Small intestine (tissue), 7 donors: ENCODE data around the gene STIP1. TPM values are rescaled to one million over a fixed set of nuclear protein-coding genes. Genes with fewer than 3 reads are reported as not detected.

ENCODE experiments used
- DNase-seq, 2 donors: peaks; one replicate each; pipeline versions ENCODE4 v3.0.0 to v3.0.0-alpha.2; 2013
- FAIRE-seq: peaks from 2 replicates; lab custom pipeline; 2012; peaks lifted over from hg19 to GRCh38; lab: Jason Lieb, UNC
- H3K27ac ChIP-seq, 3 donors: one replicate each; pipeline ENCODE4 v1.5.1; 2013; ENCODE audit warnings: low read length in 2 of 3, mild to moderate bottlenecking in 2 of 3, control low read depth in 1 of 3, inconsistent platforms in 1 of 3, low read depth in 1 of 3, moderate library complexity in 1 of 3
- H3K27me3 ChIP-seq, 3 donors: one replicate each; pipeline ENCODE4 v1.6.1; 2013; ENCODE audit warnings: low read length in 3 of 3, inconsistent platforms in 1 of 3; ENCODE audit not compliant: control insufficient read depth in 3 of 3, insufficient read depth in 3 of 3
- H3K36me3 ChIP-seq, 3 donors: one replicate each; pipeline ENCODE4 v1.6.1; 2013; ENCODE audit warnings: low read length in 3 of 3, inconsistent platforms in 1 of 3, low read depth in 1 of 3, mild to moderate bottlenecking in 1 of 3, moderate library complexity in 1 of 3; ENCODE audit not compliant: control insufficient read depth in 3 of 3, insufficient read depth in 2 of 3
- H3K4me1 ChIP-seq, 3 donors: one replicate each; pipeline ENCODE4 v1.6.1; 2013; ENCODE audit warnings: low read length in 2 of 3, inconsistent platforms in 1 of 3, low read depth in 1 of 3, mild to moderate bottlenecking in 1 of 3, moderate library complexity in 1 of 3; ENCODE audit not compliant: control insufficient read depth in 3 of 3, insufficient read depth in 2 of 3
- H3K4me3 ChIP-seq, 3 donors: one replicate each; pipeline ENCODE4 v1.5.1; 2013; ENCODE audit warnings: low read length in 3 of 3, control low read depth in 1 of 3, inconsistent platforms in 1 of 3, low read depth in 1 of 3, mild to moderate bottlenecking in 1 of 3, moderate library complexity in 1 of 3
- H3K9me3 ChIP-seq, 2 donors: one replicate each; pipeline ENCODE4 v1.6.1; 2013; ENCODE audit warnings: low read depth in 1 of 2, low read length in 1 of 2; ENCODE audit not compliant: control insufficient read depth in 2 of 2, insufficient read depth in 1 of 2
- WGBS, 3 donors: extraction: QIAGEN DNeasy Blood & Tissue Kit; methylation state at CpG; one replicate each; pipeline ENCODE4 v1.1.7; 2013; 5-methylcytosine and 5-hydroxymethylcytosine counted together
- polyA plus RNA-seq, 4 donors: library from polyadenylated mRNA; stranded (reverse) in 3 of 4; unstranded in 1 of 4; fragments of 200-250 nt in 3 of 4; fragments of 120-200 nt in 1 of 4; gene quantifications; one replicate each; pipeline versions ENCODE4 v1.2.1 to v1.2.3, GENCODE V29; 2013
- donor health status: healthy with polysubstance abuse.
- donor health status: control.
- donor health status: control.
- donor health status: Bipolar disorder and iron deficiency.
- donor health status: healthy.

STIP1 gene
- polyA plus RNA-seq, 4 donors, result 38.6 to 99.3 (median 58.8) TPM

DNA sequence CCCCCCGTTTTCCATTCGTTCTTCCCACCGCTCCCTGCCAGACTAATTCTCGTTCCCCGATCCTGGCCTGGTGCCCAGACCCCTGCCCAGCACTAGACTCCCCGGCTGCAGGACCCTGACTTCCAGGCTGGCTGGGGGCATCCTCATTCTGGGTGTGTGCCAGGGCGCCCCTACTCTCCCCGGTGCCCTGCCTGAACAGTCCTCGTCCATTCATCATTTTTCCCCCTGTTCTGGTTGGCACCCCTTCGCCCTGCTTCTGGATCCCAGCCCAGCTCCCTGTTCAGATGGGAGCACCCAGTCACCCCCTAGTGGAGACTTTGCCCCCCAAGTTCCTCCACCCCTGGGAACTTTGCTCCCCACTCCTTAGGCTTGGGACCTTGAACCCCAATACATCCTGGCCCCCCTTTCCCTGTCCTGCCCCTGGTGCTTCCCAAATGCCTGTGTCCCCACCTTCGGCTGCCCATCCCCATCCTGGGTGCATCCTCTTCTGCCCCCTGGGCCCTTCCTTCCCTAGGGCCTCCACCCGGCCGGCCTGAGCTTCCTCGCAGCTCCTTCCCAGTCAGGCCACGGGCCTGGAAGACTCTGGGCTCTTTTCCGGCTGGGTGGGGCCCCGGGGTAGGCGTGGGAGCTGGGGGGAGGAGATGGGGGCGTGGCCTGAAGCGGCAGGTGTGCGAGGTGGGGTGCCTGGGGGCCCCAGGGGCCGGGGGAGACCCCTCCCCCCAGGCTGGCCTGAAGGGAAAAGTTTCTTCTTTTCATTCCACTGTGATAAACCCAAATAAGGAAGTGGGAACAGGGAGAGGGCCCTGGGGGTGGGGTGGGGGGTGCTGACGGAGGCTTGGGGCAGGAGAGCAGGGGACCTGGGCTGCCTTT is 66.3 kb downstream of the STIP1 start:
- no peaks in the 10 kb centered on the region for H3K9me3 ChIP-seq
- peak overlapping the region; percentile 61 to 94 (median 85) for H3K4me3 ChIP-seq
- DNase-seq (peak; percentile 91 to 95), FAIRE-seq (no peak)
- no peaks in the 10 kb centered on the region for H3K27me3 ChIP-seq
- peaks cover 7 to 47% (median 17%) of the 10 kb centered on the region in 3 donors for H3K36me3 ChIP-seq
- peak overlapping the region; percentile 93 to 99 (median 96) for H3K27ac ChIP-seq
- H3K4me1 ChIP-seq, result peaks cover 0 to 38% (median 3%) of the 10 kb centered on the region in 3 donors
- 2 to 5% (median 4%) methylated on average over 21 to 23 of the region's 23 CpGs for WGBS, 3 donors

DNA sequence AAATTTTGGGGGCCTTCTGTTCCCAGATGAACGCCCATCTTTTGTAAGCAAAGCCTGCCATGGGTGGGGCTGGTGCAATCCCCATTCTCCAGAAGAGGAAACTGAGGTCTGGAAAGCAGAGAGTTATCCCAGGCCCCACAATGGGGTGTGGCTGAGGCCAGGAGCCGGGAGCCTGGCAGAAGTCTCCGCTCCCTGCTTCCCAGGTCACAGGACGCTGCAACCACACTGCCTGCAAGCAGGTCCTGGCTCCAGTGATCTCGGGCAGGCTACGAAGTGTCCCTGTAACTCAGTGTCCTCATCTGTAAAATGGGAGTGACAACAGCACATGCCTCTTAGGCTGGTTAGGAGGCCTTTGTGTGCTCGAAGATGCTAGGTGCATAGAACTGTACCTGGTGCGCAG is 67.1 kb downstream of the STIP1 start:
- Histone ChIP-seq H3K9me3 (no peaks in the 10 kb centered on the region), H3K4me1 (peaks cover 0 to 32% (median 3%) of the 10 kb centered on the region in 3 donors), H3K36me3 (peaks cover 7 to 55% (median 22%) of the 10 kb centered on the region in 3 donors), H3K4me3 (peak overlapping the region; percentile 61 to 94 (median 85)), H3K27me3 (no peaks in the 10 kb centered on the region), H3K27ac (peak overlapping the region; percentile 49 to 99 (median 96))
- DNase-seq (no peak), FAIRE-seq (no peak)
- 22 to 55% (median 39%) methylated on average over 8 of the region's 8 CpGs for WGBS, 3 donors

DNA sequence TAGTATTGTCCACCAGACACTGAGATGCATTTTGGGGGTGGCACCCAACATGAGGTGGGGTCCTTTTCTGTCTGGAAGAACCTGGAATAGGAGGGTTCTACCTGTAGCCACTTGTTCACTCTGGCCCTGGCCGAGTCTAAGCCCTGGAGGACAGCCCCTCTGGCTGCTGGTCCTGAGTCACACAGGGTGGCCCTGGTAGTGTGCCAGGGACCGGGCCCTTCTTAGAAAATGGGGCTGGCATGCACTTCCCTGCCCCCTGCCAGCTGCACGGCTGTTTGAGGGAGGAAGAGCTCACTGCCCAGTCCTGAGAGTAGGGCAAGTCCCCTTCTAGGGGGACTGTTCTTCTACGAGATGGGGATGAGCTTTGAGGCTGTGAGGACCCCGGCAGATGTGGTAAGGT is 67.5 kb downstream of the STIP1 start:
- WGBS, 3 donors, result 38 to 51% (median 46%) methylated on average over 5 of the region's 5 CpGs

More for the DNA sequence above, 67.5 kb downstream of the STIP1 start:
- no peaks in the 10 kb centered on the region for H3K27me3 ChIP-seq
- peaks cover 7 to 60% (median 27%) of the 10 kb centered on the region in 3 donors for H3K36me3 ChIP-seq
- FAIRE-seq (no peak), DNase-seq (no peak)
- H3K27ac ChIP-seq, result peak overlapping the region in 1 of 3 donors; percentile 41
- peak overlapping the region in 2 of 3 donors; percentile 85 to 94 for H3K4me3 ChIP-seq
- peaks cover 0 to 28% (median 3%) of the 10 kb centered on the region in 3 donors for H3K4me1 ChIP-seq
- no peaks in the 10 kb centered on the region for H3K9me3 ChIP-seq

Other genes starting within 250 kb of the STIP1 start
- gene NAA40, start 247.2 kb upstream of the STIP1 start, polyA plus RNA-seq, result 10 to 100 TPM; 13.1 to 36.2 (median 18.3) TPM
- 1,000 to 10,000 TPM in 3 of 4 donors, 100 to 1,000 TPM in 1; 331 to 1,570 (median 1,390) TPM for gene COX8A, start 211.6 kb upstream of the STIP1 start, polyA plus RNA-seq
- gene OTUB1, start 199.7 kb upstream of the STIP1 start, polyA plus RNA-seq, result 10 to 100 TPM; 76.0 to 93.5 (median 82.4) TPM
- gene FLRT1, start 150.2 kb upstream of the STIP1 start, polyA plus RNA-seq, result under 1 TPM in 2 of 4 donors, not detected in 2; 0.43 to 0.86 TPM
- gene MACROD1, start 20.1 kb upstream of the STIP1 start, polyA plus RNA-seq, result 100 to 1,000 TPM in 1 of 4 donors, 10 to 100 TPM in 3; 13.1 to 137 (median 17.8) TPM
- 10 to 100 TPM; 11.4 to 32.2 (median 23.5) TPM for gene FERMT3, start 20.6 kb downstream of the STIP1 start, polyA plus RNA-seq
- gene TRPT1, start 40.0 kb downstream of the STIP1 start, polyA plus RNA-seq, result 100 to 1,000 TPM in 1 of 4 donors, 10 to 100 TPM in 3; 46.5 to 115 (median 68.0) TPM
- gene NUDT22, start 40.1 kb downstream of the STIP1 start, polyA plus RNA-seq, result 100 to 1,000 TPM in 1 of 4 donors, 10 to 100 TPM in 3; 40.0 to 140 (median 95.3) TPM
- gene DNAJC4, start 44.4 kb downstream of the STIP1 start, polyA plus RNA-seq, result 100 to 1,000 TPM in 2 of 4 donors, 10 to 100 TPM in 2; 50.6 to 164 (median 93.6) TPM
- gene VEGFB, start 48.4 kb downstream of the STIP1 start, polyA plus RNA-seq, result 100 to 1,000 TPM in 1 of 4 donors, 10 to 100 TPM in 3; 34.8 to 109 (median 48.1) TPM
- gene FKBP2, start 54.9 kb downstream of the STIP1 start, polyA plus RNA-seq, result 100 to 1,000 TPM in 3 of 4 donors, 10 to 100 TPM in 1; 80.6 to 268 (median 213) TPM
- 100 to 1,000 TPM in 3 of 4 donors, 10 to 100 TPM in 1; 46.9 to 161 (median 143) TPM for gene PPP1R14B, start 60.8 kb downstream of the STIP1 start, polyA plus RNA-seq
- gene PLCB3, start 65.4 kb downstream of the STIP1 start, polyA plus RNA-seq, result 100 to 1,000 TPM; 108 to 191 (median 125) TPM
- 10 to 100 TPM; 41.2 to 98.6 (median 74.1) TPM for gene BAD, start 98.5 kb downstream of the STIP1 start, polyA plus RNA-seq
- gene GPR137, start 99.7 kb downstream of the STIP1 start, polyA plus RNA-seq, result 10 to 100 TPM; 16.5 to 27.9 (median 18.9) TPM
- not detected for gene KCNK4, start 105.1 kb downstream of the STIP1 start, polyA plus RNA-seq
- gene CATSPERZ, start 114.2 kb downstream of the STIP1 start, polyA plus RNA-seq, result under 1 TPM in 2 of 4 donors, not detected in 2; 0.15 to 0.58 TPM
- gene ESRRA, start 119.4 kb downstream of the STIP1 start, polyA plus RNA-seq, result 100 to 1,000 TPM in 3 of 4 donors, 10 to 100 TPM in 1; 85.1 to 417 (median 298) TPM
- gene TRMT112, start 131.4 kb downstream of the STIP1 start, polyA plus RNA-seq, result 100 to 1,000 TPM in 3 of 4 donors, 10 to 100 TPM in 1; 99.3 to 188 (median 172) TPM
- 100 to 1,000 TPM; 229 to 668 (median 548) TPM for gene PRDX5, start 131.9 kb downstream of the STIP1 start, polyA plus RNA-seq
- gene CCDC88B, start 154.0 kb downstream of the STIP1 start, polyA plus RNA-seq, result 100 to 1,000 TPM in 2 of 4 donors, 10 to 100 TPM in 2; 13.7 to 363 (median 89.8) TPM
- 10 to 100 TPM; 27.5 to 33.4 (median 29.3) TPM for gene RPS6KA4, start 173.0 kb downstream of the STIP1 start, polyA plus RNA-seq